IPS-NIHi7 (cell line): ENCODE measurements around the gene XRN2.

Experiments
- DNase-seq: peaks from one replicate; pipeline ENCODE4 v3.0.0; 2012; ENCODE audit warnings: mixed read lengths; ENCODE audit errors: extremely low spot score

Gene XRN2

GRCh38 chr20:21294755-21295154, 8.4 kb upstream of the XRN2 start:
- no peak for DNase-seq

DNA sequence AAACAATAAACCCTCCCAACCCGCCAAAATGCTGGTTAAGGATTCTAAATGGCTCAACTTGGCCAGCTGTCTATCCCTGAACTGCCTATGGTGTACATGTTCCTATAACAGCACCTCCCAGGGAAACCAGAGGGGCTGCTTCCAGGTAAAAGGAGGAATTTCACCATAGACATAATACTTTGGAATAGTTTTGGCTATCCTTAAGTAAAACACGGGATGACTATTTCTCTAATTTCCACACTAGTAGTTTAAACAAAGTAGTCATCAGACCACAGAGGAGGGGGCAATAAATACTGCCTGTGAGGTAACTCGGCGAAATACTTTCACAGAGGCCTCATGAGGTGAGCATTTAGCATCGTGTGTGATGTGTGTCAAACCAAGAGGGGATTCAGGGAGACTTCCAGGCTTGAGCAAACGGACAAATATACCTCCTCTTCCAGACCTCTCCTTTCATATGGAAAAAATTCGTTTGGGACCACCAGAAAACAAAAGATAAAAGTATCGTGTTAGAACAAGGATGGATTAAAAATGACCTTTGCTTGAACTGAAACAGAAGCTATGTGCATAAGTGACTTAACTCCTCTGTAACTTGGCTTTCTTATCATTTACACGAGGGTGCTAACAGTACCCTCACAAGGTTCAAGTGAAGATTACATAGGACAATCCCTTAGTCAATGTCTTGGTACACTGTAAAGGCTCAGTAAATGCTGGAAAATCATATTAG, 1.0 kb upstream of the XRN2 start:
- no peak for DNase-seq

DNA sequence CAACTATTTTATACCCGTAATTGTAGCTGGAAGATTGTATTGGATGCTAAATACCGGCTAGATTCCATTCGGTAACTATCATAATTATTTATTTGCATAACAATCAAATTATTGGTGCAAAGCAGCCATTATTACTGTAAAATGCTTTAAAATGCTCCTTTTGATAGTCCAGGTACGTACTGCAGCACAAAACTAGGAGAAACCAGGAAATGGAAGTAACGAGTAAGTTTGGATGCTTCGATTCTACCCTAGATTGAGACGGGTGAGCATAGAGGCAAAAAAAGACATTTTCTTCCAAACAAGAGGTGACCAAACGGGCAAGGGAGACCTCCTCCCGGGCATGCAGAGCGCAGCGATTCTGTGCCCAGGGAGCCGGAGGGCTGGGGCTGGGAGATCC, 469 bp upstream of the XRN2 start:
- DNase-seq: no peak

DNA sequence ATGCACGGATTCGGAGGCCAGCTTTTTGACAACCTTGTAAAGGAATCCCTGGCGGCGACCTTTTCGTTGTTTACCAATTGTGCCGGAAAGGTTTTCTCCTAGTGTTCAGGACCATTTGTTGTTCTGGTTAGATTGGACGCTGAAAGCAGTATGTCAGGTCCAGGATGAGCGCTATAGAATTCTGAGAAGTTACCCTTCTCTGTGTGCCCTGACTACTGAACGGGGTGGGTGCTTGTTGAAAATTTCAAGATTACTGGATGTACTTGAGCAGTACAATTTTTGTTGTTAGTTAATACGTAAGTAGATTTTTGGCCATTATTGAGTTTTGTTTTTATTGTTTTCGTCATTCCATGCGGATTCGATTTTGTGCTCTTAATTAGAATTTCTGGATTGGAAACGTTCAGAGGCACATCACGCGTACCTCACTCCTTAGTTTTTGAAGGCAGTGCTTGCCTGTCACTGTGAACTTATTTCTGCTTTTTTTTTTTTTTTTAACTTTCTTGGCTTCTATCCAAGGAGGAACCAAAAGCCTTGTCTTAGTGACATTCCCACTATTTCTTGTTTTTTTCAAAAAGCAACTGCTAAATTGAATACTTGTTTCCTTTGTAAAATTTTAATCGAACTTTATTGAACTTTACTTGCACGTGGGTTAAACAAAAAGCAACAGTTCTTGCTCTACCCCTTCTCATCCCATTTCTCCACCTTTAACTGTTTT, 898 bp downstream of the XRN2 start:
- DNase-seq: no peak

DNA sequence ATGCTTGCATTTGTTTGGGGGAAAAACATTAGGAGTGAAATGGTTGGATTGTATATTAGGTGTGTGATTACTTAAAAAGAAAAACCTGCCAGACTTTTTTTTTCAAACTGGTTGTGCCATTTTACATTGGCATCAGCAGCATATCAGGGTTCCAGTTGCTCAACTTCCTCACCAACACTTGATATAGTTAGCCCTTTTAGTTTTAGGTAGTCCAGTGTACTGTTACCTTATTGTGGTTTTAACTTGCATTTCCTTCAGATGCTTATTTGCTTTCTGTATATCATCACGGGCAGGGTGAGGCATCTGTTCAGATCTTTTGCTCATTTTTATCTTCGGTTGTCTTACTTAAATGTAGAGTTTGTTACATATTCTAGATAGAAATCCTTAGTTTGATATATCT, 5.2 kb downstream of the XRN2 start:
- DNase-seq: no peak

GRCh38 chr20:21309678-21310467, 6.7 kb downstream of the XRN2 start:
- no peak for DNase-seq

- DNase-seq: no peak
Observed at GRCh38 chr20:21312813-21313474, 9.8 kb downstream of the XRN2 start.

- no peak for DNase-seq
Observed at GRCh38 chr20:21315138-21315537, 12.0 kb downstream of the XRN2 start.

DNA sequence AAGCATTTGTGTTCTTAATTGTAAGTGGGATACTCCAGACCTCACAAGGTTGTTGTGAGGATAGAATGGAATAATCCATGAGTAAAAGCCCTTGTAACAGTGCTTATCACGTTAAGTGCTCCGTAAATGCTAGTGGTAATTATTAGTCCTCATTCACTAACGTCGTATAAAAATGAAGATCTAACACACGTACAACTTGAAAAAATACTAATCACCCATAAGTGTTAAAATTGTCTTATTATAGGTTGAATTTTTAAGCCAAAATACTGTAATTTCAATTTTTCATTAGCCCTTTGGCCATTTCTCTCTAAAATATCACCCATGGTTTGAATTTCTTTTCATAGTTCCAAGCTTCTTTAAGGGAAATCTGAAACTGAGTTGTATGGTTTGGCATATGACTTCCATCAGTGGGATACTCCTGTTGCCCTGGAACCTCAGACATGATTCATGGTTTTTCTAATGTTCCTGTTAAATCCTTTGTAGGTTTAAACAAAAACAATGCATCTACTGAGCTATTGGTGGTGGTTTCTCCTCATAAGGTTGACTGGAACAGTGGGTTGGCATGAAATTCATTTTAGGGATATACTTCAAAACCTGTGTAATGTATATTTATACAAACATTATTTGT, 19.1 kb downstream of the XRN2 start:
- no peak for DNase-seq

- no peak for DNase-seq
Observed at GRCh38 chr20:21322921-21323331, 19.8 kb downstream of the XRN2 start.

GRCh38 chr20:21323640-21324039, 20.5 kb downstream of the XRN2 start:
- no peak for DNase-seq

DNA sequence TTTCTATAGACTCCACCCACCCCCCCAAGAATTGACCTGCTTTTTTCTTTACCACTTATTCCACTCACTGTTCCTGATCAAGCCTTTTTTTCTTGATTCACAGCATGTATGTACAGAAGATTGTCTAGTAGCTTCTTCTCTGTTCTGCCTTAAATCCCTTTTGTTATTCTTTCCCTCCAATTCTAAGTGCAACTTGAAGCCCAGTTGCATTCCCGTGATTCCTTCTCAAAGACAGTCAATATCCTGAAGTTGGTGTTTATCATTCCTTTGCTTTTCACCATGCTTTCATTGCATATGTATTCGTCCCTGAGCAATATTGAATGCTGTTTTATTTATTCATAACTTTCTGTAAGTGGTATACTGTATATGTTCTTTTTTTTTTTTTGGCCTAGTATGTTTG, 21.0 kb downstream of the XRN2 start:
- DNase-seq: no peak

DNA sequence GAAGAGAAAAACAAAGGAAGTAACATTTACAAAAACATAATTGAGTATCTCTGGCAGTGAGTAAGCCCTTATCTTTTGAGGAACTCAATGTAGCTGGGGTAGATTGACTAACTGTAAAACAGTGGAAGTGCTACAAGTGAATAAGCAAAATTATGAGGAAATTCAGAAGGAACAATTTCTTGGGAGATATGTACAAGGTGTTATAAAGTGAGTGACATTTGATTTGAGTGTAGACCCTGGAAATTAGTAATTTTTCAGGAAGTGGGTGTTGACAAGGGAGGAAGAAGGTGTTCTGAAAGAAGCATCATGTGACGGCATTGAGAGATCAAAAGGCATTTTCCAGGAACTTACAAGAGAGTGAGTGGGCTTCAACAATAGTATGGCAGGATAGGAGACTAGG, 22.2 kb downstream of the XRN2 start:
- no peak for DNase-seq

DNA sequence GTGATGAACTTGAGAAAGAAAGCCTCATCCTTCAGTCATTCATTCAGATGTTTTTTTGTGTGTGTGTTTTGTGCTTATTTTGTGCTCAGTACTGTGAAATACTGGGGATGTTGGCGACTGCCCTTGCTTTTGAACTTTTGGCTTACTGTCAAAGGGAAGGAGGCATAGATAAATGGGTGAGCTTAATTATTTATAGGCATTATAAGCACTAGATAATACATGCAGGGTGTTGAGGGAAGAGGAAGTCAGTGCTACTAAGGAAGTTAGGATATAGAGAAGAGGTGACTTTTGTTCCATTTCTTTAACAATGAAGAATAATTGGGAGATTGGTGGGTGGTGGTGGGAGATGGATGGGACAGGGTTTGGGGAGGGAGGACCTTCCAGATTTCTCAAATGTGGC, 23.6 kb downstream of the XRN2 start:
- no peak for DNase-seq

- DNase-seq: no peak
Observed at GRCh38 chr20:21336455-21337151, 33.5 kb downstream of the XRN2 start.

DNA sequence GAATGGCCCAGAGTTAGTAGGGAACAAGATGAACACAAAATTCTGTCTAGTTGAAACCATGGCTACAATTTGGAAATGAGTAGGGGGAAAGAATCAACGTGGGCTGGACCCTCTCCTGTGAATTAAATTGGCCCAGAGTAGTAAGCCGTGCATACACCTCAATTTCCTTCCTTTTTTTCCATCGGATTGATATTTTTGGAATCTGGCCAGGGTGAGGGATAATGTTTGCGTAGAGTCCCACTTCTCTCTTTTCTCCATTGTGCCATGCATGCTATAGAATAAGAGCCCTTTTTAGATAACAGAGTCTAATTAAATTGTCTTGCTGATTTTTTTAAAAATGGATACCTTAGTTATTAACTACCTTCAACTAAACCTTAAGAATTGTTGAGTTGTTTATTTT, 35.2 kb downstream of the XRN2 start:
- no peak for DNase-seq

DNA sequence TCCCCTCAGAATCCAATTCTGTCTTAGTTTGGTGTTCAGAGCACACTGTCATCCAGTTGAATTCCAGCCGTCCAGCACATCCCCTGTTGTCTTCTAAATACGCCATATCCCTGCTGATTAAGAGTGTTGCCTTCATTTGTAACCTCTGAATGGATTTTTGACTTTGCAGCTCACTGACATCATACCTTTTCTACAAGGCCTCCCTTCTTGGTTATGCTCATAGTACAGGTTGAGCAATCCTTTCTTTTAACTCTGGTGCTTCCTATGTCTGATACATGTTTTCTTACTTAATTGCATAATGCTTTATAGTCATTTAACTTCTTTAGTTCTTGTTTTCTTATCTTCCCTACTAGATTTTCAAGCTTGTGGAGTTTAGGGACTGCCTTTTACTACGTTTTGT, 36.4 kb downstream of the XRN2 start:
- DNase-seq: no peak

DNA sequence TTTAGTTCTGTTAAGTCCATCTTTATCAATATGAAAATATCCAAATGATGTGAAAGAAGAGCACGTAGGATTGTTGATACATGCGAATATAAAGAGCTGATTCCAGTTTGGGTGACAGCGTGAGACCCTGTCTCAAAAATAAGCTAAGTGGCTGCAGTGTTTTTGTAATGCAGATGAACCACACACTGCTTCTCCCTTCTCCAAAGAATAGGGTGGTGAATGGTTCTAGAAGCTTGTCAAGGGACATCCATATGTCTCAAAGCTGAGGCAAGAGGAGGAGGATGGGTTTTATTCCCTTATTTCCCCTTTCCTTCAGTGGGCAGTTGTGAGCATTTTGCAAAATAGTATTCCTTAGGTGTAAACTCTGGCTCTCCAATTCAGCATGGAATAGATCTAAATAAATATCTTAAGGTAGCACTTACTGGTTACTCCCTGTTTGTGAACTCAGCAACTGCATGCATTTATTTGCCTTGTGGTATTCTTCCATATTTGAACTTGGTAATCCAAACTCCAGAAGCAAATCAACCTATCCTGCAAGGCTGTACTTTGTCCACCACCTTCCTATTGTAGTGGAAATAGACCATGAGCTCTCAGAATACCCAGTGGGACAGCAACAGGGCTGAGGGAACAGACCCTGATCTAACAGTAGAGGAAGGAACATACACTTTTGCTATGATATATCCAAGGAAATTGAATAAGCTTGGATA, 38.0 kb downstream of the XRN2 start:
- no peak for DNase-seq

DNA sequence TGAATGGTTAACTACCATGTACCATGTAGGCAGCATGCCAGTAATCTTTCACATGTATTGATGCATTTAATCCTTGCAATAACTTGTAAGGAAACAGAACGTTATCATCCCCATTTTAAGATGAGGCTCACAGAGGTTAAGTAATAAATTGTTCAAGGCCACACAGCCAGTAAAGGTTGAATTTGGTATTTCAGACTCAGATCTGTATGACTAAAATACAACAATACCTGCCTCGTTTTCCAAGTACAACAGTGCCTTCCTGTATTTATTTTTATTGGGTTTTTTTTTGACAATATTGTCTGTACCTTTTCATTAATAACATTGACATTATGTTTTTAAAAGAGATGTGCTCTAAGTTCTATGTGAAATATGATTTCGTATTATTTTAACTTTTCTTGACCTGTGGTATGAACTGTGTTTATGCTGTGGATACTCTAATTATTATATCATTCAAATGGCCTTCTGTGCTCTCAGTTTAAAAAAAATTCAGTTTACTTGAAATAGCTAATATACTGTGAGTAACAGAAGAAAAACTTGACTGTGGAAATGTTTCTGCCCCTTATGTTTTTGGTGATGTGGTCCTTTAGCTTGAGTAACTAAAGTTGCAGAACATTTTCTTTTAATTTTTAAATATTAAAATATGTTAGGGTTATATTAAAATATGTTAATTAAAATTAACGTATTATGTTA, 39.7 kb downstream of the XRN2 start:
- no peak for DNase-seq
